ENCODE measurements around the gene NIPSNAP2. TPM values are rescaled to one million over a fixed set of nuclear protein-coding genes. Genes with fewer than 3 reads are reported as not detected.
"Not testable (repeated sequence)": the region's sequence is repeated elsewhere in the genome, so short reads cannot be mapped to it uniquely, and the experiment has no call there.

Gene NIPSNAP2
- total and polyA plus RNA-seq, 2 experiments from 2014 or later = 97.7 to 207 TPM

DNA sequence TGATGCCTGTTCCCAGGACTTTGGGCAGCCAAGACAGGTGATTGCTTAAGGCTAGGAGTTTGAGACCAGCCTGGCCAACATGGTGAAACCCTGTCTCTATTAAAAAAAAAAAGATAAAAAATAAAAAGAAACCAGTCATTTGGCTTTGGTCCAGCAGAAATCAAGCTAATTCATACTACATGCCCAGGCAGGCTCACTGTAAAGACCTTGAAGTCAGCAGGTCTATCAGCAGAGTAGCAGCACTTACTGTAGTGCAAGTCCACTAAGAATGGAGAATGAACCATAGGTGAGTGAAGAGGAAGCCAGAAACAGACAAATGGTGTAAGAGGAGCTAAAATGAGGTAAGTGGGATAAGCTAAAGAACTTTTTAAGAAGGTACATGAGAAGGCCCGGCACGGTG lies 62.2 kb downstream of the NIPSNAP2 start:
- H3K27ac ChIP-seq = no peak overlapping the region
- no peak overlapping the region for H3K4me3 ChIP-seq
- no peak for DNase-seq (ENCODE audit: low read depth in 1 of 2, low spot score in 1 of 2)
- no peaks in the 10 kb centered on the region for H3K9me3 ChIP-seq (ENCODE audit: low read depth)
- peaks cover 4% of the 10 kb centered on the region for H3K36me3 ChIP-seq
- TF ChIP-seq CTCF (IDR thresholded peaks at IDR 0.05; ENCODE audit: low read depth, low read length) = no peak
- no peaks in the 10 kb centered on the region for H3K27me3 ChIP-seq
- peaks cover 5% of the 10 kb centered on the region for H3K4me1 ChIP-seq (ENCODE audit: low read depth)

DNA sequence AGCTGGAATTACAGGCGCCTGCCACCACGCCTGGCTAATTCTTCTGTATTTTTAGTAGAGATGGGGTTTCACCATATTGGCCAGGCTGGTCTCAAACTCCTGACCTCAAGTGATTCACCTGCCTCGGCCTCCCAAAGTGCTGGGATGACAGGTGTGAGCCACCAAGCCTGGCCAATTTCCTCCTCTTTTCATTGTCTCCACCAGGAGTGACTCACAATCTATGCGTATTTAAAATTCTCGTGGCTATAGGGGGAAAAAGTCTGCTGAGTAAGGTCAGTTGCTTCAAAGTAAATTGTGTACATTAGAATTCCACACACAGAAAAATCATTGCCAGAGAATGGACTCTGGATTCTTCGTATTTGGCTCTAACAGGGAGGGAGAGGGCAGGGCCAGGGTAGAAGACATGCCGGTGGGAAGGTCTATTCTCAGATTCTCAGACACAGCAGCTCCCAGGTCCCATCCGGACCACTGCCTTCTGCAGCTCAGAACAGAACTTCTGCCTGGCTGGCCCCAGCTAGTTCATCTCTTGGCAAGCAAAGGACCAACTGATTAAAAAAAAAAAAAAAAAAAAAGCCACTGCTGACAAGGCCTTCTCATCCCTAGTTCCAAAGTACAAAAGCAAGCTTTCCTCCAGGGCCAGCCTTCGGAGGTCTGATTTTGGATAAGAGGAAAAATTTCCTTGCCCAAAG lies 64.7 kb downstream of the NIPSNAP2 start:
- no peaks in the 10 kb centered on the region for H3K4me1 ChIP-seq (ENCODE audit: low read depth)
- no peak for DNase-seq (ENCODE audit: low read depth in 1 of 2, low spot score in 1 of 2)
- no peak for TF ChIP-seq CTCF (IDR thresholded peaks at IDR 0.05; ENCODE audit: low read depth, low read length)
- H3K4me3 ChIP-seq = no peak overlapping the region
- H3K9me3 ChIP-seq (ENCODE audit: low read depth) = no peaks in the 10 kb centered on the region
- peaks cover 4% of the 10 kb centered on the region for H3K36me3 ChIP-seq
- H3K27me3 ChIP-seq = no peaks in the 10 kb centered on the region
- H3K27ac ChIP-seq = no peak overlapping the region

GRCh38 chr7:56030340-56030739 lies 66.0 kb downstream of the NIPSNAP2 start:
- no peak for TF ChIP-seq CTCF (IDR thresholded peaks at IDR 0.05; ENCODE audit: low read depth, low read length)
- DNase-seq (ENCODE audit: low read depth in 1 of 2, low spot score in 1 of 2) = no peak
- Histone ChIP-seq H3K4me1 (ENCODE audit: low read depth) (no peaks in the 10 kb centered on the region), H3K4me3 (no peak overlapping the region), H3K36me3 (peaks cover 4% of the 10 kb centered on the region), H3K27ac (no peak overlapping the region), H3K9me3 (ENCODE audit: low read depth) (no peaks in the 10 kb centered on the region), H3K27me3 (no peaks in the 10 kb centered on the region)

DNA sequence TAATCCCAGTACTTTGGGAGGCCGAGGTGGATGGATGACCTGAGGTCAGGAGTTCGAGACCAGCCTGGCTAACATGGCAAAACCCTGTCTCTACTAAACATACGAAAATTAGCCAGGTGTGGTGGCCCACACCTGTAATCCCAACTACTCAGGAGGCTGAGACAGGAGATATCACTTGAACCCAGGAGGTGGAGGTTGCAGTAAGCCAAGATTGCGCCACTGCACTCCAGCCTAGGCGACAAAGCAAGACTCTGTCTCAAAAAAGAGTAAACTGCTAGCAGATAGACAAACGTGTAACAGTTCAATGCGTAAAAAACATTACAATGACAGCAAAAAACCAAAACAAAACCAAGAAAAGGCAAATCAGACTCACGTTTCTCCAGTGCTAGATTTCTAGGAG lies 67.2 kb downstream of the NIPSNAP2 start:
- not testable (repeated sequence) for H3K9me3 ChIP-seq (ENCODE audit: low read depth); H3K4me1 ChIP-seq (ENCODE audit: low read depth); H3K36me3 ChIP-seq; H3K27me3 ChIP-seq; DNase-seq (ENCODE audit: low read depth in 1 of 2, low spot score in 1 of 2); H3K27ac ChIP-seq; H3K4me3 ChIP-seq

DNA sequence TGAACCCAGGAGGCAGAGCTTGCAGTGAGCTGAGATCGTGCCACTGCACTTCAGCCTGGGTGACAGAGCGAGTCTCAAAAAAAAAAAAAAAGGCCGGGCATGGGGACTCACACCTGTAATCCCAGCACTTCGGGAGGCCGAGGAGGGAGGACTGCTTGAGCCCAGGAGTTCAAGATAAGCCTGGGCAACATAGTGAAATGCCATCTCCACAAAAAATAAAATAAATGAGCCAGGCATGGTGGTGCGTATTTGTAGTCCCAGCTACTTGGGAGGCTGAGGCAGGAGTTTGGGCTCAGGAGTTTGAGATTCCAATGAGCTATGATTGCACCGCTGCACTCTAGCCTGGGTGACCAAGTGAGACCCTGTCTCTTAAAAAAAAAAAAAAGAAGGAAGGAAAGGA lies 68.2 kb downstream of the NIPSNAP2 start:
- not testable (repeated sequence) for H3K9me3 ChIP-seq (ENCODE audit: low read depth); H3K27ac ChIP-seq; H3K36me3 ChIP-seq; DNase-seq (ENCODE audit: low read depth in 1 of 2, low spot score in 1 of 2); H3K27me3 ChIP-seq; H3K4me3 ChIP-seq; H3K4me1 ChIP-seq (ENCODE audit: low read depth)

DNA sequence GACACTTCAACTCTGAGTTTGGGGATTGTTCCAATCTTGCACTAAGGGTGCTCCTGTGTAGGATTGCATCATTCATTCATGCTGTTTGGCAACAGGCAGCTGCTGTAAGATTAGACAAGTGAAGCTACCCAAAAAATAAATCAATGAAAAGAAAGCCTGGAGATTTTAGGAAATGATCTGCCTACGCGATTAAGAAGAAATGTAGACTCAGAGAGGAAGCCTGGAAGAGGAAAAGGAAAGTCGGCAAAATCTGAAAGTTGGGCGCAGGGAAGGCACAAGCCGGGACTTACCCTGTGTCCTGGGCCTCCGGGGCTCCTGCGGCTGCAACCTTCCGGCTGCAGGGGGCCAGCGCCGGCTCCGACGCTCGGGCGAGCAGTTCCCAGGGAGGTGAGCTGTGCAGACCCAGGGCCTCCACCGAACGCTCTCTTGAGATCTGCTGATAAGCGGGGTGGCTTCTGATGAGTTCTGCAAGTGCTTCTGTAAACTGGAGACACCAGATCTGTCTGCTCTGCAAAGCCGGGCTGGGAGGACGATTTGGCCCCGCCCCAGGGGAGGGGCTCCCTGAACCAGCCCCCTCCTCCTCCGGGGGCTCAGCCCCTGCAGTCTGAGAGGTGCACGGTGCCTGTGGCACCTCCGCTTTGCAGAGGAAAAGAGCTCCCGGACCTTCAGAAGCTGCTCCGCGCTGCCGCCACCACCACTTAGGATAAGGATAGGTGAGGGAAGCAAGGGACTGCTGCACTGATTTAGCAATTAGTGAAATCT lies 69.5 kb downstream of the NIPSNAP2 start:
- Histone ChIP-seq H3K27ac (peak overlapping the region; percentile 73), H3K36me3 (peaks cover 4% of the 10 kb centered on the region), H3K4me1 (ENCODE audit: low read depth) (no peaks in the 10 kb centered on the region), H3K9me3 (ENCODE audit: low read depth) (no peaks in the 10 kb centered on the region), H3K4me3 (peak overlapping the region; percentile 38), H3K27me3 (no peaks in the 10 kb centered on the region)
- TF ChIP-seq CTCF (IDR thresholded peaks at IDR 0.05; ENCODE audit: low read depth, low read length) = peak; percentile 42
- peak; percentile 79 to 91 for DNase-seq (ENCODE audit: low read depth in 1 of 2, low spot score in 1 of 2)
